DOHH2 (cell line): ENCODE results near the gene PATJ.

ENCODE experiments used
- H3F3A ChIP-seq: fragments of 200-600 bp; sonication (generic), shearing (Covaris generic); 2 replicates; pipeline ENCODE4 v1.6.0; 2016; ENCODE audit warnings: antibody characterized with exemption, mild to moderate bottlenecking; ENCODE audit not compliant: control insufficient read depth, insufficient read depth
- H3K27ac ChIP-seq: fragments of 200-600 bp; sonication (generic); 2 replicates; pipeline ENCODE4 v1.5.1; 2014; ENCODE audit warnings: low read depth, mild to moderate bottlenecking, low read length, moderate library complexity
- H3K27me3 ChIP-seq: fragments of 200-600 bp; sonication (generic); 2 replicates; pipeline ENCODE4 v1.6.1; 2014; ENCODE audit warnings: mild to moderate bottlenecking, low read length, mixed read lengths; ENCODE audit not compliant: control insufficient read depth
- H3K36me3 ChIP-seq: fragments of 200-600 bp; sonication (generic); 2 replicates; pipeline ENCODE4 v1.6.1; 2014; ENCODE audit warnings: mild to moderate bottlenecking, low read length, moderate library complexity, mixed read lengths; ENCODE audit not compliant: control insufficient read depth
- H3K4me1 ChIP-seq: fragments of 200-600 bp; sonication (generic); 2 replicates; pipeline ENCODE4 v1.6.1; 2014; ENCODE audit warnings: mild to moderate bottlenecking, low read length, mixed read lengths; ENCODE audit not compliant: control insufficient read depth
- H3K4me2 ChIP-seq: fragments of 200-600 bp; sonication (generic); 2 replicates; pipeline ENCODE4 v1.6.0; 2014; ENCODE audit warnings: mild to moderate bottlenecking, low read length, moderate library complexity
- H3K4me3 ChIP-seq: fragments of 200-600 bp; sonication (generic); 2 replicates; pipeline ENCODE4 v1.5.1; 2014; ENCODE audit warnings: mild to moderate bottlenecking, low read length, mixed read lengths
- H3K79me2 ChIP-seq: fragments of 200-600 bp; sonication (generic); 2 replicates; pipeline ENCODE4 v1.6.1; 2014; ENCODE audit warnings: mild to moderate bottlenecking, low read length, mixed read lengths; ENCODE audit not compliant: control insufficient read depth
- H3K9me2 ChIP-seq: fragments of 200-600 bp; sonication (generic); replicated peaks from 2 replicates; pipeline ENCODE4 v1.6.1; 2014; ENCODE audit warnings: mild to moderate bottlenecking, low read length, mixed read lengths; ENCODE audit not compliant: control insufficient read depth
- H3K9me3 ChIP-seq: fragments of 200-600 bp; sonication (generic); 2 replicates; pipeline ENCODE4 v1.6.1; 2014; ENCODE audit warnings: antibody characterized with exemption, low read length, mixed read lengths; ENCODE audit not compliant: control insufficient read depth, insufficient read depth
- H4K20me1 ChIP-seq: fragments of 200-600 bp; sonication (generic); 2 replicates; pipeline ENCODE4 v1.6.0; 2014; ENCODE audit warnings: low read depth, mild to moderate bottlenecking, antibody characterized with exemption, low read length, moderate library complexity; ENCODE audit not compliant: control insufficient read depth, insufficient read depth
- EZH2phosphoT487 ChIP-seq: fragments of 200-600 bp; sonication (generic); IDR thresholded peaks from 2 replicates; pipeline ENCODE4 v1.6.1; 2017; ENCODE audit warnings: borderline replicate concordance, mild to moderate bottlenecking, antibody characterized with exemption, low read length, moderate library complexity, mixed read lengths
- TF ChIP-seq, protein P1 (sequence below): fragments of 200-600 bp; sonication (generic); IDR thresholded peaks from one replicate; pipeline ENCODE4 v1.5.1; 2014; ENCODE audit warnings: antibody characterized with exemption, mild to moderate bottlenecking, low read depth, low read length; ENCODE audit not compliant: poor library complexity, severe bottlenecking

Gene PATJ

DNA sequence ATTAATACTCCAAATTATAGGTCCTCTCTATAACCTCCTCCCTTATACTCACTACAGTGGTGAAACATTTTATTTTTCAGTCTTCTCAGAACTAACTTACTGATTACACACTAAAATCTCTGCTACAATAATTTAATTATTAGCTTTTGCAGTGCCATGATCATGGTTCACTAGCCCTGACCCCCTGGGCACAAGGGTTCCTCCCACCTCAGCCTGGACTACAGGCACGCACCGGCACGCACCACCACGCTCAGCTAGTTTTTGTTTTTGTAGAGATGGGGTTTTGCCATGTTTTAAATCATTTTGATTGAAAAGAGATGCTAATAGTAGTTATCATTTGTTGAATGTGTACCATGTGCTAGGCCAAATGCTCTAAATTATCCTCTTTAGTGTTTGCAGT lies 6.3 kb downstream of the PATJ start:
- Histone ChIP-seq H3K4me3 (no peak overlapping the region), H3K9me3 (no peaks in the 10 kb centered on the region), H3K27ac (no peak overlapping the region), H3K9me2 (no peaks in the 10 kb centered on the region), H4K20me1 (no peaks in the 10 kb centered on the region), H3K79me2 (peaks cover 1% of the 10 kb centered on the region; the same call in 1 of the 2 replicates), H3K4me1 (no peaks in the 10 kb centered on the region), H3F3A (peaks cover 10% of the 10 kb centered on the region; the same call in 1 of the 2 replicates), H3K36me3 (no peaks in the 10 kb centered on the region), H3K27me3 (no peaks in the 10 kb centered on the region), H3K4me2 (no peak overlapping the region)
- TF ChIP-seq EZH2phosphoT487 = no peak
- TF ChIP-seq, protein P1, sequence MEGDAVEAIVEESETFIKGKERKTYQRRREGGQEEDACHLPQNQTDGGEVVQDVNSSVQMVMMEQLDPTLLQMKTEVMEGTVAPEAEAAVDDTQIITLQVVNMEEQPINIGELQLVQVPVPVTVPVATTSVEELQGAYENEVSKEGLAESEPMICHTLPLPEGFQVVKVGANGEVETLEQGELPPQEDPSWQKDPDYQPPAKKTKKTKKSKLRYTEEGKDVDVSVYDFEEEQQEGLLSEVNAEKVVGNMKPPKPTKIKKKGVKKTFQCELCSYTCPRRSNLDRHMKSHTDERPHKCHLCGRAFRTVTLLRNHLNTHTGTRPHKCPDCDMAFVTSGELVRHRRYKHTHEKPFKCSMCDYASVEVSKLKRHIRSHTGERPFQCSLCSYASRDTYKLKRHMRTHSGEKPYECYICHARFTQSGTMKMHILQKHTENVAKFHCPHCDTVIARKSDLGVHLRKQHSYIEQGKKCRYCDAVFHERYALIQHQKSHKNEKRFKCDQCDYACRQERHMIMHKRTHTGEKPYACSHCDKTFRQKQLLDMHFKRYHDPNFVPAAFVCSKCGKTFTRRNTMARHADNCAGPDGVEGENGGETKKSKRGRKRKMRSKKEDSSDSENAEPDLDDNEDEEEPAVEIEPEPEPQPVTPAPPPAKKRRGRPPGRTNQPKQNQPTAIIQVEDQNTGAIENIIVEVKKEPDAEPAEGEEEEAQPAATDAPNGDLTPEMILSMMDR = no peak

DNA sequence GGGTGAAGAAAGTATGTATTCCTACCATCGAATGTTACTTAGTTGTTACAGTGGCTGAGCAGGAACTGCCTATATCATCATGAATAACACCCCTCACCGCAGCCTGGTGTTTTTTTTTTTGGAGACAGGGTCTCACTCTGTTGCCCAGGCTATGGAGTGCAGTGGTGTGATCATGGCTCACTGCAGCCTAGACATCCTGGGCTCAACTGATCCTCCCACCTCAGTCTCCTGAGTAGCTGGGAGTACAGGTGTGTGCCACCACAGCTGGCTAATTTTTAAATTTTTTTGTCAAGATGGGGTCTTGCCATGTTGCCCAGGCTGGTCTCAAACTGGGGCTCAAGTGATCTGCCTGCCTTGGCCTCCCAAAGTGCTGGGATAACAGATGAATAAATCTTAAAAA lies 7.3 kb downstream of the PATJ start:
- Histone ChIP-seq H3K4me1 (no peaks in the 10 kb centered on the region), H3F3A (0 out of 2 replicates have a peak, but pooled peaks cover under 1% of the 10 kb centered on the region), H3K4me3 (no peak overlapping the region), H3K9me3 (no peaks in the 10 kb centered on the region), H3K36me3 (no peaks in the 10 kb centered on the region), H3K9me2 (no peaks in the 10 kb centered on the region), H3K4me2 (no peak overlapping the region), H3K27me3 (no peaks in the 10 kb centered on the region), H4K20me1 (no peaks in the 10 kb centered on the region), H3K27ac (no peak overlapping the region), H3K79me2 (no peaks in the 10 kb centered on the region; the same call in 1 of the 2 replicates)
- TF ChIP-seq, protein P1 = no peak
- no peak for TF ChIP-seq EZH2phosphoT487

DNA sequence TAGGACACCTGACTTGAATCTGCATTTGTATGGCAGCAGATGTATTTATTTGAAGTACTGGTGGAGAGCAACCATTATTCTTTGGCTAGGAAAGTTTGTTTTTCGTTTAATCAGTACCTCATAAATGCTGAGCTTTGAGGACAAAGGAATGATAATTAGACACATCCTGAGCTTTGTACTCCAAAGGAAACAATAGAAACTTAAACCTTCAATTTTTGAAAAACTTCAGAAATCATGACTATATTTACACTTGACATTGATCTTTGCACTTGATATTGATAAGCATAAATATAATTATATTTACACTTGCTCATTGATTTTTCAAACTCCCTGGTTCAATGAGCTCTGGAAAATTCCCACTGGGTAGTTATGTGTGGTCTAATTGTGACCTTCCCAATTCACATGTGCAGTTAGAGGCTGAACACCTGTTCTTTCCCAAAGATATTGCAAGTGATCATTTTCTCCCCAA lies 10.7 kb downstream of the PATJ start:
- no peaks in the 10 kb centered on the region for H3F3A ChIP-seq
- H4K20me1 ChIP-seq = no peaks in the 10 kb centered on the region
- H3K9me3 ChIP-seq = no peaks in the 10 kb centered on the region
- no peak overlapping the region for H3K4me2 ChIP-seq
- no peaks in the 10 kb centered on the region for H3K4me1 ChIP-seq
- no peaks in the 10 kb centered on the region for H3K9me2 ChIP-seq
- no peak overlapping the region for H3K27ac ChIP-seq
- TF ChIP-seq, protein P1 = no peak
- TF ChIP-seq EZH2phosphoT487 = no peak
- H3K27me3 ChIP-seq = no peaks in the 10 kb centered on the region
- no peaks in the 10 kb centered on the region for H3K79me2 ChIP-seq
- H3K4me3 ChIP-seq = no peak overlapping the region
- no peaks in the 10 kb centered on the region for H3K36me3 ChIP-seq
